ENCODE results near the gene ENKUR. TPM values are rescaled to one million over a fixed set of nuclear protein-coding genes. Genes with fewer than 3 reads are reported as not detected.

The ENKUR gene, protein sequence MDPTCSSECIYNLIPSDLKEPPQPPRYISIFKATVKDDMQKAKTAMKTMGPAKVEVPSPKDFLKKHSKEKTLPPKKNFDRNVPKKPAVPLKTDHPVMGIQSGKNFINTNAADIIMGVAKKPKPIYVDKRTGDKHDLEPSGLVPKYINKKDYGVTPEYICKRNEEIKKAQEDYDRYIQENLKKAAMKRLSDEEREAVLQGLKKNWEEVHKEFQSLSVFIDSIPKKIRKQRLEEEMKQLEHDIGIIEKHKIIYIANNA
- 0.12 TPM for polyA plus RNA-seq (2013, experiment 1 of 2; ENCODE audit: insufficient read length)
- 0.16 TPM for polyA plus RNA-seq (2013, experiment 2 of 2; ENCODE audit: insufficient read length)

DNA sequence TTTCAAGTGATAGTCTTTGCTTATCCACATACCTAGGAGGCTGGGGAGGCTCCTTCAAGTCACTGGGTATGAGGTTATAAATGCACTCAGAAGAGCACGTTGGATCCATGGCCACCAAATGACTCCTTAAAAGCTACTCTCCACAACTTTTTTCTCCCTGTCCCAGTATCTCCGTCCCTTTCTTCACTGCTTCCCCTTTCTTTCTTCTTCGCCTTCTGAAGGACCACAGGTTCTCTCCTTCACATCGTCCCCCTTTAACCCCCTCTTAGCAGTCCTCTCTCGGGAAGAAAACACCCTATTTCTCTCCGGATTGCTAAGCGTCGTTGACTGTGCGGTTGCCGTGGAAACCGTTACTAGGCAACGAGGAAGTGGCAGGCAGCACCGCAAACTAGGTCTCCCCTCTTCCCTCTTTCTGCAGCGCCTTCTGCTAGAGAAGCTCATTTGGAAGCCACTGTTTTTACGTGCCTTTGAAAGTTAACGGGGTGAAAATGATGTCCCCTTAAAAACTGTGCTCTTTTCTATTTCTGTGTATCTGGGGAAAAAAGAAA is at the start of gene ENKUR:
TSS of gene ENKUR (minus strand) at position 331 of the 548 bp plus-strand sequence. CDS start at position 109, 222 bp downstream.
- peak; percentile 89 for DNase-seq

DNA sequence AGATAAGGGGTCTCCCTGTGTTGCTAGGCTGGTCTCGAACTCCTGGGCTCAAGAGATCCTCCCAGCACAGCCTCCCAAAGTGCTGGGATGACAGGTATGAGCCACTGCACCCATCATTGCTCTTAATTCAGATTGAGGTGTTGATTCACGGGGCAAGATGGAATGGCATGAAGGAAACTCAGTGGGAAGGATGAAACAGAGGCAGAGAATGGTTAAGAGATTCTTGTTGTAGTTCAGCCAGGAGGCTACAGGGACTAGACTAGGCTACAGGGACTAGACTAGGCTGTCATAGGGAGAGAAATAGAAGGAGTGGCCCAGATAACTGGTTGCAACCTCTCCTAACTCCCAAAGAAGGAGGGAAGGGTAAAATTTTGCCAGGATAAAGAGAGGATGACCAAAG is 48.4 kb upstream of the ENKUR start:
- no peak for DNase-seq

DNA sequence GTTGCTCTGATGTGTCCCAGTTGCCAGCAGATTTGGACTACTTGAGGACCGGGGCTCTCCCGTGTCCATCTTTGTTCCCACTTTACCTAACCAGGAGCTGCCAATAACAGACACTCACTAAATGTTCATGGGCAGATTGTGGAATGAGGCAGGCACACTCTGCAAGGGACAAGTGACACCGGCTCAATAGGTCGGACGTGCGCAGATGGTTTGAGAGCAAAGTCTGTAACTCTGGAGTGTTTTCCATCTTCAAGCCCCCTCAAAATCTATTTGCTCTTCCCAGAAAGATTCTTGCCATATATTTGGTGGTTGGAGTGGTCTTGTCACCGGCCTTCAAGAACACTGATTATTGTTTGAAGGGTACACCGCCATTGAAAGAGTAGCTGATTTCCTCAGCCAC is 47.7 kb upstream of the ENKUR start:
- DNase-seq: no peak

DNA sequence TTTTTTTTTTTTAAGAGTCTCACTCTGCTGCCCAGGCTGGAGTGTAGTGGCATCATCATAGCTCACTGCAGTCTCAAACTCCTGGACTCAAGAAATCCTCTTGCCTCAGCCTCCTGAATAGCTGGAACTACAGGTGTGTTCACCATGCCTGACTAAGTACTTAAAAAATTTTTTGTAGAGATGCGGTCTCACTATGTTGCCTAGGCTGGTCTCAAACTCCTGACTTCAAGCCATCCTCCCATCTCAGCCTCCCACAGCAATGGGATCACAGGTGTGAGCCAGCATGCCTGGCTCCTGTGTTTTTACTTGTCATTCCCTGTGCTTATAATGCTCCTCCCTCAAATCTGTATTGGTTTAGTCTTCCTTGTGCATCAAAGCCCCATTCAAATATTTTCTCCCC is 47.2 kb upstream of the ENKUR start:
- no peak for DNase-seq

DNA sequence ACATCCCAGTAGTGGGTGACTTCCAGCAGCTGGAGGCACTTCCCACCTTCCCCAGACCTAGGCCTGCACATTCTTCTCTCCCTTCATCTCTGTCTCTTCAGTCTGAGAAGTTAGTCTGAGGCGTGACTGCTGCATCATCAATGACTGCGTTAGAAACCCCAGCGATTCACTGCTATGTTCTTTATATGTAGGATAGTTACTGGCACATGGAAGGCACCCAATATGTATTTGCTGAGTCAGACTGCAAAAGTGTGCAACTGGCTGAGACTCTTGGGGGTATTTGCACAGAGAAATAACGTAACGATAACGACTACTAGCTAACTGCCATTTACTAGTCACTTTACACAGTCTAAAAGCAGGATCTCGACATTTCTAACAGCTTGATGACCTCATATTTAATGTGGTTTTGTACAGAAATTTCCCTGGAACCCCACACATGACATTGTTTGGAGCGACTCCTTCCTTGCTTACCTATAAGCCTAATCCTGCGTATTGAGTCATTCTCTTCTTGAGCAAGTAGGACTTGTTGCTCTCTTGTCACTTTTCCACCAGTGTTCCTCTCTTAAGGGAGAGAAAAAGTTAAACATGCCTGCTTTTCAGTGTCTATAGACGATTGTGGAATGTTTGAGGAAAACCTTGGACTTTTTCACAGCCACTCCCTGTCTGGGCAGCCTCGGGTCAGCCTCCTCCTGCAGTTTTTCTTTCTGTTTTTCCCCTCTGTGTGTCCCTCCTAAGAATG is 45.9 kb upstream of the ENKUR start:
- peak; percentile 22 for DNase-seq

DNA sequence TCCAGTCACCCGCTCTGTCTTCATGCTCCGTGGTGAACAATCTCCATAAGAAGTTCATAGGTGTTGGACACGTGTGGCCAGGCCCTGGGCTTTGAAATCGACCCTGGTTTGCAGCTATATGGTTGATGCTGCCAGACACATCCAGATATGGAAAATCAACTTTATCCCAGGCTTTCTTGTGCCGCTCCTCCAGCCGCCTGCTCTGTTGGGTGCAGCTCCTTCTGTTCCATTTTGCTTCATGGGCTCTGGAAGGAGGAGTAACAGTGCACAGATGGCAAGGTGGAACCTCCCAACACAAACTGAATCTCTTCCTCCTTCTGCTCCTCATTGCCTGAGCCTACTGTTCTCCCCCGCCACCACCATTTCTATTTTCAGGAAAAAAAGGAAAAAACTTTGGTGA is 45.2 kb upstream of the ENKUR start:
- no peak for DNase-seq

DNA sequence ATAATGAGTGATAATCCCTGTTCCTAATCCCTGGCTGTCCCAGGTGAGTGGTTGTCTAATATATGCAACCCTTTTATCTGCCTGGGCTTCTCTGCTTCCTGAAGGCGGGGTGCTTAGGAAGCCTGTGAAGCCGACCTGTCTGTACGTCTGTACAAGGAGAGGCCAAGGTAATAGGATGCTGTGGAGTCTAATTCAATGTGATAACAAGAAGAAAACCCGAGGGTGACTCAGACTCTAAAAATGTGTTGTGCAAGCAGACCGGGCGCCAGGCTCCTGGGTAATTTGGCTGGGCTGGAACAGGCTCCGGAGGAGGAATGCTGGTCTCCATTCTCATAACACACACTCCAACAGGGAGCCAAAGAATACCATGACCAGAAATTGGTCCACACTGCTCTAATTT is 44.0 kb upstream of the ENKUR start:
- DNase-seq: peak; percentile 89

DNA sequence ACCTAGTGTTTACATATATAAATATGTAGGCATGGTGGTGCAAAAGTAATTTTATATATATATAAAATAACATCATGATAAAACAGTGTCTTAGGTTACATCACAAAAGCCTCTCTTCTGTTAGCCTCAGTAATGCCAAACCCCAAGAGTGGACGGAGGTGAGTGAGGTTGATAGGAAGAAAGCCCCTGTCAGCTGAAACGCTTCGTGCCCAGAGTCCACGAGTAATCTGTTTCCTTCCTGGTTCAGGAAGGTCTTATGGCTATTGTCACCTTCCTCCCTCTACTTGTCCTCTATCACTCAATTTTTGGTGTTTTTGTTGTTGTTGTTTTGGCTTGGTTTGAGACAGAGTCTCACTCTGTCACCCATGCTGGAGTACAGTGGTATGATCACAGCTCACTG is 41.9 kb upstream of the ENKUR start:
- DNase-seq: no peak

DNA sequence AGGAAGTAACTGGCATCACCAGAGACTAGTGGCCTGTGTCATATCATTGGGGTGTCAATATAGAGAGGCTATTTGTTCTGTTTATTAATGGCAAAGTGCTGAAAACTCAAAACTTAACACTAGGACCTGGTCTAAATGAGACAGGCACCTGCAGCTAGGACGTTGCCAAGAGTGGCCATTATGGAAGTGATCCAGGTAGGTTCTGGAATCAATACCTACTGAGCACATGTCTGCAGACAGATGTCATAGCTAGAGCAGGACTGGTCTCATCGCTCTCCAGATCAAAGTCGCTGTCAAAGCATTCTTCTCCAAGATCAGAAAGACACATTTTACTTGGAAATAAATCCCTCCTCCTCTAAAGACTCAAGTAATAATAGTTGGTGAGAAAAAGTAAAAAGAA is 40.8 kb upstream of the ENKUR start:
- DNase-seq: no peak

DNA sequence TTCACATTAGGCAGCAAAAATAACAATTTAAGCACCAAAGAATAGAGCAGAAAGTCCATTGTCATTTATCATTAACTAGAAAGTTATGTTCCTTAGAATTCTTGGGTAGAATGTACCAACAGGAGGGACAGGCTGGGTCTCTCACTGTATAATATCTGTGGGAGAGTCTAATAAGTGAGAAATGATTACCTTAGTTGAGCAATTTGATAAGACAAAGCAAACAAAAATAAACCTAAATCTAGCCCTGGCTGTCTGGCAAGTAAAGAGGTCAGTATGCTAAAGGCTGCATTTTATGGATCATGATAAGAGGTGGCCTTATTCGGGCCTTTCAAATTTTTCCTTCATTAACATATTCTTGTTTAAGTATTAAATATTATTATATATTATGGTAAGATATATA is 36.1 kb upstream of the ENKUR start:
- DNase-seq: no peak

DNA sequence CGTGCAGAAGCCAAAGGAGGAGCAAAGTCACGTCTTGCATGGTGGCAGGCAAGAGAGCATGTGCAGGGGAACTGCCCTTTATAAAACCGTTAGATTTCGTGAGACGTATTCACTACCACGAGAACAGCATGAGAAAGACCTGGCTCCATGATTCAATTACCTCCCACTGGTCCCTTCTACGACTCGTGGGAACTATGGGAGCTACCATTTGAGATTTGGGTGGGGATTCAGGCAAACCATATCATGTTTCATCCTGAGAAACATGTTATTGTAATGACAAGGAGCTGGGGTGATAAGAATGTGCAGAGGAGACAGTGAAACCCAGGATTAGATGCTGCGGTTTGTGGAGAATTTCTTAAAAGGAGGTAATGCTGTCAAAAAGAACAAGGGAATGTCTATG is 34.4 kb upstream of the ENKUR start:
- DNase-seq: peak; percentile 27

DNA sequence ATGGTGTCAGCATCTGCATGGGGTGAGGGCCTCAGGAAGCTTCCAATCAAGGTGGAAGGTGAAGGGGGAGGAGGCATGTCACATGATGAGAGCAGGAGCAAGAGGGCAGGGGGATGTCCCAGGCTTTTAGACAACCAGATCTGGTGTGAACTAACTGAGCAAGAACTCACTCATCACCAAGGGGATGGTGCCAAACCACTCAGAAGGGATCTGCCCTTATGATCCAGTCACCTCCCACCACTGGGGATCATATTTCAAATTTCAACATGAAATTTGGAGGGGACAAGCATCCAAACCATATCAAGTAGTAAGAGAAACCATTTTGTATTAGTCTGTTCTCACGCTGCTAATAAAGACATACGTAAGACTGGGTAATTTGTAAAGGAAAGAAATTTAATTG is 34.0 kb upstream of the ENKUR start:
- no peak for DNase-seq

DNA sequence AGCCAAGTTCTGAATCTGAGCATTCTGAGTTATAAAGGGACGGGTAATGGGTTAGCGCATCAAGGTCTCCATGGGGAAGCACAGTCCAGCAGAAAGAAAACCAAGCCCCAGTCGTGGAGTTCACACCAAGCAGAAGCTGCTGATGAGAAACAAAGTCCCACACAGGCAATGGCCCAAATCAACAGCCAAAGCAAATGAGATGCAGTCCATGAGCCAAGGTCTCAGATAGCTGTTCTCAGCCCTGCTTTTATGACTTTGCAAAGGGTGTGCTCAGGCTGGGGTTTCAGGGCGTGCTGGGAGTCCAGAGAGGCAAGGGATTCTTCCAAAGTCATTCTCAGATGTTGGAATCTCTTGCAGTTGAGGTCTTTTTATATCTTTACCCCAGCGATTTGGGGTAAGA is 32.5 kb upstream of the ENKUR start:
- DNase-seq: no peak

DNA sequence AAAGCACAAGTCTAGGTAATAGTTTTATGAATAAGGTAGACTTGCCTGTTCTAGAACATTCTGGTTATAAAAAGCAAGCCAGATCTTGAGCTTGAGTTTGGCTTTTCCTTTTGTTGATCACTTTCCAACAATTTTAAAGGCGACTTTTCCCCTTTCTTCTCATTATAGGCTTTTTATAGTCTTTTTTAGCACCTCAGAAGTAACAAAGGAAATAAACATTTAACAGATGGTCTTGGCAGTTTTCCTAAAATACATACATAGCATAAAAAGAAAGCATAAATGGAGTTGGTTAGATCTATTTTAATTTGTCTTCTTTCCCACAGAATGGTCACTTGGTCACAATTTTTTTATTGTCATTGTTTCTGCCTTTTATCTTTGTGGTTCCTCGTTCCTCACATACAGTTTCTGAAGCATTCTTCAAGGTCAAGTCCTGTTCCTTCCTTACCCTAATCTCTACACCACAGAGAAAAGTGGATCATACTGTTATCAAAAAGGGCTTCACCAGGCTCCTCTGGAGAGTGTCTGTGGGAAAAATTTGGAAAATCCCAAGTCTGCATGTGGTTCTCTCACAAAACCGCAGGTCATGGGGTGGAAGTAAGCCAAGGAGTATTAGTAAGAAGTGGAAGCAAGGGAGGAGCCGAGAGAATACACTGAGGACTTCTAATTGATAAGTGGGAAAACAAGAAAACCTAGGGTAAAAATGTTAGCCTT is 31.8 kb upstream of the ENKUR start:
- peak; percentile 91 for DNase-seq

DNA sequence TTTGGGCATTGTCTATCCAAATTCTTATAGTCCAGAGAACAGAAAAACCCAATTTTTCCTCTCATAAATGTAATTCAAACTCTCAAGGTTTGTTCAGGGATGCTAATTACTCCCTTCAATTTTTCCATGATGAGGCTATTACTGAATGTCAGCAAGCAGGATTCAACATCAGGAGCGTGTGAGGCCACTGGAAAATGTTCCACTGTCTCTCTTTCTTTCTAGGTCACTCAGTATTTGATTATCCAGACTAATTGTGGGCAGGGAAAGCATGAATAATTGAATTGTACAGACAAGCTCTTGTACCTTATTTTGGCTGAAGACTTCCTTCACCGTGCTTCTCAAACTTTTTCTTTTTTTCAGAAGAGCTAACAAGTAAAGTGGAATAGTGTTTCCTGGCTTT is 31.1 kb upstream of the ENKUR start:
- no peak for DNase-seq

DNA sequence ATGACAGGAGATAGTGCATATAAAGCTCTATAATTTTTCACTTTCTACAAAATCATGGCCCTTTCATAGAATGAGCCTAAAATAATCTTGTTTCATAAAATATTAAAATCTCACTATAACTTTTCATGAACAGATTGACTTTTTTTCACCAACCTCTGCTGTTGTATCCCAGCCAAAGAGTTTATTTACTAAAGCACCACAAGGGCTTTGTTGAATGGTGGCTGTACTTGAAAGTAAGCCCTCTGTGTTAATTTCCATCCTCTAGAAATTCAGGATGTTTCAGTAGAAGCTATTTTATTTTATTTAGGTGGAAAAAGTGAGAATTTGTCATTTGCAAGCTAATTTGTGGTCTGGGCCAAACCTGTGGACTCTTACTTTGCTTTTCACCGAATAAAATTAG is 30.7 kb upstream of the ENKUR start:
- DNase-seq: no peak

DNA sequence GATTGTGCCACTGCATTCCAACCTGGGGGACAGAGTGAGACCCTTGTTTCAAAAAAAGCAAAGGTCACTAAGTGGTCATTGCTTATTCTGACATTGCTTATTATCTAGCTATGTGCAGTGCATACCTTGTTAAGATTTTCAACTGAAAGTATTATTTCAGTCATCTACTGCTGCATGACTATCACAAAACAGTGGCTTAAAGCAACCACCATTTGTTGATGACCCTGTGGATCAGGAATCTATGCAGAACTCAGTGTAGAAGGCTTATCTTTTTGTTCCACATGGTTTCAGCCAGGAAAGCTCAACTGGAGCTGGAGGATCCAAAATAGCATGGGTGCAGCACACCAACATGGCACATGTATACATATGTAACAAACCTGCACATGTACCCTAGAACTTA is 23.6 kb upstream of the ENKUR start:
- no peak for DNase-seq

DNA sequence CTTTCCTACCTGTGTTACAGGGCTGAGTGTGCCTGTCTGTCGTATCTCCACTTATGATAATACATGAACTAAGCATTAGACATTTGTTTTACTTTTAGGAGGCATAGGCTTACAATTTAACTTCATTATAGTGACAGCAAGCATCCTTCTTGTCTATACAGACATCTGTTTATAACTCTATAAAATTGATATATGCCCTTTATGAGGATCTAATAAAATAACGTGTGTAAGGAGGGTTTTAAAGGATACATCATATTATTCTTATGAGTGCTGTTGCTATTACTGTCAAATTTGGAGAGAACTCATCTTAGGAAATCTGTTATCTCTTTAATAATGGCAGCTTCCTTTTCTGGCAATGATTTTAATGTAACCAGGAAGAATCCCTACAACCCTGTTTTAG is 22.4 kb upstream of the ENKUR start:
- DNase-seq: no peak

DNA sequence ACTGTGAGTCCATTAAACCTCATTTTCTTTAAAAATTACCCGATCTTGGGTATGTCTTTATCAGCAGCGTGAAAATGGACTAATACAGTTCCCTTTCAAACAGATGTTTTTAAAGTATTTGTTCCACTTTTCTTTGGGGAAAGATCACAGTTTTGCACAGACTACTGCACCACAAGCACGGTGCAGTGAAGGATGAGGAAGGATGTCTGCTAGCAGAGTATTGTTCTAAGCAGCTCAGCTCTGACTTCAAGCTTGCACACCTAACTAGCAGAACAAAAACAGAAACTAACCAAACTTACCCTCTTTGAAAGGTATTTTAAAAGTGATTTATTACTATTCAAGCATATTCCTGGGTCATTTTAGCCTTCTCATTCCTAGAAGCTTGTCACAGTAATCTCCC is 20.4 kb upstream of the ENKUR start:
- no peak for DNase-seq

DNA sequence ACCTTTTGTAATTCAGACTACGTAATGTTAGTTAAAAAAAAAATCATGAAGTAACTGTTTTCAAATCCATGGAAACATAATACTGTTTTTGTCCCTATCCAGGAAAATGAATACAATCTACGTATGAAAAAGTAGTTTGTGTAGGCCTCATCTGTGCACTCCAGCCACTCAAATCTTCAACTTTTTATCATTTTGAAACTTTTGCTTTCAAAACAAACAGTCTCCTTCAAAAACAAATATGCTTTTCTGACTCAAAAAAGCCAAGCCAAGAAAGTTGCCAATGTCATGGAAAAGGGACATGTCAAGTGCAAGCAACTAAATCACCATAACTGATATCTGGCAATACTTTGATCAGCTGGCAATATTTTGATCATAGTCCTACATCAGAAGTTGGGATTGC is 13.6 kb upstream of the ENKUR start:
- no peak for DNase-seq

DNA sequence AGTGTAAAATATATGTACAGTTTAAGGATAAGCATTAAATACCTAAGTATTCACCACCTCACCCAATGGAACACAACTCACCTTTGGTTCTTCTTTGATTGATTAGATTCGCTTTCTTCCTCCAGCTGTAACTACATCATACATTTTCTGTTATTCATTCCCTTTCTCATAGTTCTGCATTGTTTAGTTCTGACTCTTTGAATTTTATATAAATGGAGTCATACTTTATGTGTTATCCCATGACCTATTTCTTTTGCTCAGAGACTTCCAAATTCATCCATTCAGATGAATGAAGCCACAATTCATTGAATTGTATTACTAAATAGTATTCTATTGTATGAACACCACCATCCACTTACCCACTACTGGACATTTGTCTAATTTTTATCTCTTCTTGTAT is 12.8 kb upstream of the ENKUR start:
- DNase-seq: peak; percentile 57

DNA sequence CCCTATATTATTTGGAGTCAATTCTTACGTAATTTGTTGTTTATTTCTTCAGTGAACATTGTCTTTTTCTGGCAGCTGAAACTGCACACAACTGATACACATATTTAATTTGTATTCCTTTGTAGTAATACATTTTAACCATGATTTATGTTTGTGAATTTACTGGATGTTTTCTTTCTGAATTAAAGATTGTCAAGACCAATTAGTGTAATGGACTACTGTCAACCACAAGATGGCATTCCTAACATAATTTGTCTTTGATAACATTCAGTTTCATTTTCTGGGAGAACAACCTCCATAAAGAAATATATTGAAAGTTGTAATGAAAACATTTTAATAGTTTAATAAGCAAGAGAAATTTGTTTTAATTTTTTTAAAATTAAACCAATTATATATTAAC is 10.5 kb upstream of the ENKUR start:
- peak; percentile 28 for DNase-seq

DNA sequence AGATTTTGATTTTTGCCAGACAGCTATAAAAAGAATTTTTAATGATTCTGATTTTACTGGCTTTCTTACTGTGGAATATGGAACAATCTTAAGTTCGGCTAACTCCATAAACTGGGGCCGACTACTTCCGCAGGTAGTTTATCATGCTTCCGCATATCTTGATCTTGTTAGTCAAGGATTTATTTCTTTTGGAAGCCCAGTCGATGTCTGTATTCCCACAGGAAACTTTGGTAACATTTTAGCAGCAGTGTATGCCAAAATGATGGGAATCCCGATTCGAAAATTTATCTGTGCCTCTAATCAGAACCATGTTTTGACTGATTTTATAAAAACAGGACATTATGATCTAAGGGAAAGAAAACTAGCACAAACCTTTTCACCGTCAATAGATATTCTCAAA is 8.6 kb upstream of the ENKUR start:
- DNase-seq: no peak

Measured in fibroblast of skin of back (primary cell).